ENCODE data around the gene LNX1. TPM values are rescaled to one million over a fixed set of nuclear protein-coding genes. Genes with fewer than 3 reads are reported as not detected.

LNX1 gene
- total and polyA plus RNA-seq, 2 donors (not counting 3 experiments of a cell fraction or from before 2014, with no cell fraction given) = 0.72 to 1.3 TPM

DNA sequence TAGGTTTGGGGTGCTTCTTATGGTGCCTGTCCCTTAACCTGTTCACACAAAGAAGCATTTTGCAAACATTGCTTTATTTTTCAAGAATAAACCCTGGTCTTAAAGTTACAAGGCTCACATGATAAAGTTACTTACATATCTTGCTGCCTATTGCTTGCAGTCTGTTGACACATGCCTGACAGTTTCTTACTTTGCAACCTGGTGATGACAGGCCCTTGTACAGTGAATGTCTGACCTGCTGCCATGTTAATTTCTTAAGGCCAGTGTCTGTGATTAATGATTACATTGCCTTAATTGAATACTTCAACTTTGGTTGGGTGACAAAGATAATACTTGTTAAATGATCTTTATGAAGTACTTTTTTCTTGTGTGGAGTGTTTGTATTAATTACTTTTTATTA lies 163.9 kb downstream of the LNX1 start:
- Histone ChIP-seq H3K27me3 (ENCODE audit: control insufficient read depth in 2 of 2, insufficient read depth in 2 of 2, low read length in 2 of 2) (no peaks in the 10 kb centered on the region), H3K9me3 (replicated peaks; ENCODE audit: control insufficient read depth, insufficient read depth, low read length) (no peaks in the 10 kb centered on the region), H3K36me3 (ENCODE audit: control insufficient read depth in 2 of 2, extremely low read depth in 1 of 2, insufficient read depth in 2 of 2, low read length in 2 of 2) (peaks cover 0 to 10% of the 10 kb centered on the region in 2 experiments), H3K9ac (replicated peaks; ENCODE audit: extremely low read depth, insufficient read depth, low read length) (no peak overlapping the region), H3K9me1 (replicated peaks; ENCODE audit: control insufficient read depth, extremely low read depth, insufficient read depth, low read length) (no peaks in the 10 kb centered on the region), H3K4me3 (replicated peaks in 1 of 3; ENCODE audit: insufficient read depth in 1 of 3, low read depth in 1 of 3, low read length in 3 of 3) (no peak overlapping the region), H3K4me1 (ENCODE audit: control insufficient read depth, extremely low read depth, insufficient read depth, low read length) (no peaks in the 10 kb centered on the region), H4K20me1 (replicated peaks; ENCODE audit: control insufficient read depth, extremely low read depth, insufficient read depth, low read length) (no peaks in the 10 kb centered on the region), H3K27ac (ENCODE audit: insufficient read depth, low read depth, low read length) (no peak overlapping the region), H3K4me2 (ENCODE audit: insufficient read depth, low read length) (no peak overlapping the region), H3K79me2 (ENCODE audit: control insufficient read depth, insufficient read depth, low read length) (no peaks in the 10 kb centered on the region), H2AFZ (ENCODE audit: low read depth, low read length) (no peak overlapping the region)
- ChIA-PET CTCF (interaction anchor here (1.0 to 1.1 kb wide), 3 partner anchors 12 to 411 kb away, joined by 3 to 4 read pairs (median 4); no protein-coding TSS in a partner anchor), POLR2A (no interaction called here)
- dilution Hi-C loops (cut with MboI; ENCODE audit: extremely low pct_ligation_motif_present, low sequenced_read_pairs) = no loop called here
- TF ChIP-seq POLR2A (IDR thresholded peaks at IDR 0.05; ENCODE audit: low read depth, low read length) (no peak), FOS (IDR thresholded peaks at IDR 0.05; ENCODE audit: borderline replicate concordance, insufficient read depth, low read length) (no peak), EZH2 (IDR thresholded peaks at IDR 0.05; ENCODE audit: borderline replicate concordance, low read depth, low read length, severe bottlenecking) (no peak), JUN (IDR thresholded peaks at IDR 0.05; ENCODE audit: borderline replicate concordance, insufficient read depth, insufficient read length, low read depth) (no peak), GATA2 (IDR thresholded peaks at IDR 0.05; ENCODE audit: insufficient read depth, insufficient read length, low read depth, low read length) (no peak), POLR2AphosphoS5 (IDR thresholded peaks at IDR 0.05; ENCODE audit: insufficient read depth, low read depth, low read length) (no peak), MYC (IDR thresholded peaks at IDR 0.05; ENCODE audit: low read depth, low read length) (no peak)
- TF ChIP-seq, protein P1, sequence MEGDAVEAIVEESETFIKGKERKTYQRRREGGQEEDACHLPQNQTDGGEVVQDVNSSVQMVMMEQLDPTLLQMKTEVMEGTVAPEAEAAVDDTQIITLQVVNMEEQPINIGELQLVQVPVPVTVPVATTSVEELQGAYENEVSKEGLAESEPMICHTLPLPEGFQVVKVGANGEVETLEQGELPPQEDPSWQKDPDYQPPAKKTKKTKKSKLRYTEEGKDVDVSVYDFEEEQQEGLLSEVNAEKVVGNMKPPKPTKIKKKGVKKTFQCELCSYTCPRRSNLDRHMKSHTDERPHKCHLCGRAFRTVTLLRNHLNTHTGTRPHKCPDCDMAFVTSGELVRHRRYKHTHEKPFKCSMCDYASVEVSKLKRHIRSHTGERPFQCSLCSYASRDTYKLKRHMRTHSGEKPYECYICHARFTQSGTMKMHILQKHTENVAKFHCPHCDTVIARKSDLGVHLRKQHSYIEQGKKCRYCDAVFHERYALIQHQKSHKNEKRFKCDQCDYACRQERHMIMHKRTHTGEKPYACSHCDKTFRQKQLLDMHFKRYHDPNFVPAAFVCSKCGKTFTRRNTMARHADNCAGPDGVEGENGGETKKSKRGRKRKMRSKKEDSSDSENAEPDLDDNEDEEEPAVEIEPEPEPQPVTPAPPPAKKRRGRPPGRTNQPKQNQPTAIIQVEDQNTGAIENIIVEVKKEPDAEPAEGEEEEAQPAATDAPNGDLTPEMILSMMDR (IDR thresholded peaks at IDR 0.05; ENCODE audit: extremely low read depth in 1 of 2, insufficient read depth in 1 of 2, low read depth in 1 of 2, low read length in 2 of 2) = no peak
- TF ChIP-seq, protein P2, sequence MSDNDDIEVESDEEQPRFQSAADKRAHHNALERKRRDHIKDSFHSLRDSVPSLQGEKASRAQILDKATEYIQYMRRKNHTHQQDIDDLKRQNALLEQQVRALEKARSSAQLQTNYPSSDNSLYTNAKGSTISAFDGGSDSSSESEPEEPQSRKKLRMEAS (IDR thresholded peaks at IDR 0.05; ENCODE audit: insufficient read depth, insufficient read length) = no peak
- FAIRE-seq (no peak), DNase-seq (ENCODE audit: low read depth, low spot score) (no peak)
- no TSS peak for BruUV-seq (replicated peaks)
- intact Hi-C loops (cut with micrococcal nuclease) = no loop called here

Measured in endothelial cell of umbilical vein (primary cell).